Thymus (tissue), 11 donors: ENCODE measurements around the gene DDX46. TPM values are rescaled to one million over a fixed set of nuclear protein-coding genes. Genes with fewer than 3 reads are reported as not detected.

Source experiments
- DNase-seq, 9 donors: peaks; one replicate each; pipeline ENCODE4 v3.0.0-alpha.2; 2013; ENCODE audit warnings: low spot score in 9 of 9, low read depth in 6 of 9, missing footprints in 1 of 9
- H3K27ac ChIP-seq, 2 donors: one replicate each; pipeline ENCODE4 v1.5.1; 2013; ENCODE audit warnings: control low read depth in 1 of 2, low read depth in 1 of 2, low read length in 1 of 2, mild to moderate bottlenecking in 1 of 2, moderate library complexity in 1 of 2
- H3K27me3 ChIP-seq, 2 donors: one replicate each; pipeline ENCODE4 v1.5.1; 2013; ENCODE audit warnings: low read length in 1 of 2; ENCODE audit not compliant: control insufficient read depth in 2 of 2, insufficient read depth in 1 of 2
- H3K36me3 ChIP-seq, 2 donors: one replicate each; pipeline ENCODE4 v1.5.1; 2013; ENCODE audit warnings: low read length in 1 of 2, mild to moderate bottlenecking in 1 of 2, moderate library complexity in 1 of 2; ENCODE audit not compliant: control insufficient read depth in 2 of 2, insufficient read depth in 2 of 2
- H3K4me1 ChIP-seq, 2 donors: one replicate each; pipeline ENCODE4 v1.5.1; 2013; ENCODE audit warnings: low read length in 2 of 2; ENCODE audit not compliant: control insufficient read depth in 2 of 2, insufficient read depth in 2 of 2
- H3K4me3 ChIP-seq, 2 donors: one replicate each; pipeline ENCODE4 v1.5.1; 2013; ENCODE audit warnings: low read length in 2 of 2, control low read depth in 1 of 2, mild to moderate bottlenecking in 1 of 2
- H3K9me3 ChIP-seq, 2 donors: one replicate each; pipeline ENCODE4 v1.5.1; 2013; ENCODE audit warnings: low read length in 1 of 2, mild to moderate bottlenecking in 1 of 2; ENCODE audit not compliant: control insufficient read depth in 2 of 2, insufficient read depth in 1 of 2
- WGBS: extraction: QIAGEN DNeasy Blood & Tissue Kit; methylation state at CpG from one replicate; pipeline ENCODE4 v1.1.7; 2013; 5-methylcytosine and 5-hydroxymethylcytosine counted together
- polyA plus RNA-seq: library from polyadenylated mRNA; stranded (reverse); fragments of 200-250 nt; gene quantifications from one replicate; pipeline ENCODE4 v1.2.3, GENCODE V29; 2013
- total RNA-seq: library from RNA; stranded (reverse); fragments of 120-200 nt; gene quantifications from one replicate; pipeline ENCODE4 v1.2.4, GENCODE V29; 2013
- donor health status: healthy.

Gene DDX46
- total and polyA plus RNA-seq, 2 donors: 27.0 to 30.5 TPM

DNA sequence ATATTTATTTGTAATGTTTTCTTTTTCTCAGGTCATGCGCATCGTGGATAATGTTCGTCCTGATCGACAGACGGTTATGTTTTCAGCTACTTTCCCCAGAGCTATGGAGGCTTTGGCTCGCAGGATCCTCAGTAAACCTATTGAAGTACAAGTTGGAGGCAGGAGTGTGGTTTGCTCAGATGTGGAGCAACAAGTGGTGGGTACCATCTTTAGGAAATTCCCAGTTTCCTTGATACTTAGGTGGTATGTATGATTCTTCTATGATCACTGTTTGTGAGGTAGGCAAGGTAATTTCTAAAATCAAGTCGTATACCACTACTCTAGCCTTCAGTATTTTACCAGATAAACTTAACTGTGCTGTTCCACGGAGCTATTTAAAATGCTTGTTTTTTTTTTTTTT is 36.2 kb downstream of the DDX46 start:
- DNase-seq: no peak
- H3K4me1 ChIP-seq: peaks cover 3 to 4% of the 10 kb centered on the region in 2 donors
- no peak overlapping the region for H3K4me3 ChIP-seq
- H3K9me3 ChIP-seq: no peaks in the 10 kb centered on the region
- WGBS: 98% methylated on average over 8 of the region's 8 CpGs
- no peak overlapping the region for H3K27ac ChIP-seq
- no peaks in the 10 kb centered on the region for H3K27me3 ChIP-seq
- H3K36me3 ChIP-seq: peaks cover 37 to 79% of the 10 kb centered on the region in 2 donors

DNA sequence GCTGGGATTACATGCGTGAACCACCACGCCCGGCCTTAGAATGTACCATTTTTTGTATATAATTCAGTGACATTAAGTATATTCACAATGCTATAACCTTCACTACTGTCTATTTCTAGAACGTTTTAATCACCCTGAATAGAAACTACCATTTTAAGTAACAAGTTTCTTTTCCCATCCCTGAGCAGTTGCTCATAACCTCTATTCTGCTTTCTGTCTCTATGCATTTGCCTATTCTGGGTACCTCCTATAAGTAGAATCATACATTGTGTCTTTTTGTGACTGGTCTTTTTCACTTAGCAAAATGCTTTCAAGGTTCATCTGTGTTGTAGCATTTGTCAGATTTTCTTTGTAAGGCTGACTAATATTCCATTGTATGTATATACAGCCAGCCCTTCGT is 39.9 kb downstream of the DDX46 start:
- Histone ChIP-seq H3K4me3 (no peak overlapping the region), H3K36me3 (peaks cover 50 to 76% of the 10 kb centered on the region in 2 donors), H3K4me1 (no peaks in the 10 kb centered on the region), H3K27ac (no peak overlapping the region), H3K9me3 (no peaks in the 10 kb centered on the region), H3K27me3 (no peaks in the 10 kb centered on the region)
- DNase-seq: no peak
- WGBS: 96% methylated on average over 5 of the region's 5 CpGs

DNA sequence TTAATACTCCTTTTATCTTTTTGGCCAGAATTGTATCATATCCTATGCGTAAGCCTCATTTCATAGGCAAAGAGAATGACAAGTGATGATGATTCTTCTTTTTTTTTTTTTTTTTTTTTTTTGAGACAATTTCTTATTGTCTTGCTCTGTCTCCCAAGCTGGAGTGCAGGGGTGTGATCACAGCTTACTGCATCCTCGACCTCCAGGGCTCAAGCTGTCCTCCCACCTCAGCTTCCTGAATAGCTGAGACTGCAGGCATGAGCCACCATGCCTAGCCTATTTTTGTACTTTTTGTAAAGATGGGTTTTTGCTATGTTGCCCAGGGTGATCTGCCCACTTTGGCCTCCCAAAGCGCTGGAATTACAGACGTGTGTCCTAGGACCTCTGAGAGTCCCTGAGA is 45.2 kb downstream of the DDX46 start:
- no peaks in the 10 kb centered on the region for H3K27me3 ChIP-seq
- peaks cover 36 to 72% of the 10 kb centered on the region in 2 donors for H3K36me3 ChIP-seq
- H3K4me3 ChIP-seq: no peak overlapping the region
- 96% methylated on average over 4 of the region's 4 CpGs for WGBS
- no peaks in the 10 kb centered on the region for H3K4me1 ChIP-seq
- DNase-seq: no peak
- H3K9me3 ChIP-seq: no peaks in the 10 kb centered on the region
- H3K27ac ChIP-seq: no peak overlapping the region

DNA sequence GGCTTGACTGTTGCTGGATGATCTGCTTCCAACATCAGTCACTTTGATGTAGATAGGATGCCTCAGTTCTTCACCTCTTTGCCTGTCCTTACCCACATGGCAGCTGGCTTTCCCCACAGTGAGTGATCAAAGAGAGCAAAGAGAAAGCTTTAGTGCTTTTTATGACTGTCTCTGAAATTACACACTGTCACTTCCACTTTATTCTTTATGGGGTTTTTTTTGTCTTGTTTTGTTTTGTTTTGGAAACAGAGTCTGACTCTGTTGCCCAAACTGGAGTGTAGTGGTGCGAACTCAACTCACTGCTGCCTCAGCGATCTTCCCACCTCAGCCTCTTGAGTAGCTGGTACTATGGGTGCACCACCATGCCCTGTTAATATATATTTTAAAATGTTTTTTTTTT is 54.8 kb downstream of the DDX46 start:
- Histone ChIP-seq H3K27me3 (no peaks in the 10 kb centered on the region), H3K36me3 (peaks cover 30 to 75% of the 10 kb centered on the region in 2 donors), H3K9me3 (no peaks in the 10 kb centered on the region), H3K4me3 (no peak overlapping the region), H3K4me1 (peaks cover 0 to 12% of the 10 kb centered on the region in 2 donors), H3K27ac (peak overlapping the region; percentile 64 to 72)
- DNase-seq: peak; percentile 29 to 87 (median 65)
- WGBS: 36% methylated on average over 2 of the region's 2 CpGs

DNA sequence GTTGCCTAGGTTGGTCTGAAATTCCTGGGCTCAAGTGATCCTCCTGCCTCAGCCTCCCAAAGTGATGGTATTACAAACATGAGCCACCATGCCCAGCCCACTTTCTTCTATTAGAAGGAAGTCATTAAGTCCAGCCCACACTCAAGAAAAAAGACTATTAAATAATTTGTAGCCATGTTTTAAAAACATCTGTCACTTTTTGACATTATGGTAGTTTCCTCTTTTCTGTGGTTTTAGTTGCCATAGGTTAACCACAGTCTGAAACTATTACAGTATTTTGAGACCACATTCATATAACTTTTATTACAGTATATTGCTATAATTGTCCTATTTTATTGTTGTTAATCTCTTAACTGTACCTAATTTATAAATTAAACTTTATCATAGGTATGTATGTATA is 55.2 kb downstream of the DDX46 start:
- Histone ChIP-seq H3K27ac (peak overlapping the region in 1 of 2 donors; percentile 72), H3K4me3 (no peak overlapping the region), H3K4me1 (peaks cover 0 to 12% of the 10 kb centered on the region in 2 donors), H3K36me3 (peaks cover 30 to 75% of the 10 kb centered on the region in 2 donors), H3K9me3 (no peaks in the 10 kb centered on the region), H3K27me3 (no peaks in the 10 kb centered on the region)
- DNase-seq: peak in 1 of 9 donors; percentile 6

DNA sequence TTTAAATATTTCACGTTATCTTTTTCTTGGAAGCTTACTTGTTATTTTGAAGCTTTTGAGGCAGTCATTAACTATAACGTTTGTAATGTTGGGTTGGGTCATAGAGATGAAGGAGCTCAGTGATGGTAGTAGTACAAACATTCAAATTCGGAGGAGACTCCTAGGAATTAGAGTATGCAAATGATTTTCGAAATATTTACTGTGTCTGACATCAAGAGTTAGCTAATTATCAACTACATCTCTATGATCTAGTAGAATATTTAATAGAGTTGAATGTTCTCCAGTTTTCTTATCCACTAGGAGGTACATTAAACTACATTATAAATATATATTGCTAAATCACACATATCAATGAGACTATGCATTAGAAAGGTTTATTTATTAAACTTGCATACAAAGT is 58.4 kb downstream of the DDX46 start:
- peaks cover 0 to 12% of the 10 kb centered on the region in 2 donors for H3K4me1 ChIP-seq
- no peaks in the 10 kb centered on the region for H3K27me3 ChIP-seq
- H3K4me3 ChIP-seq: no peak overlapping the region
- H3K36me3 ChIP-seq: peaks cover 41 to 74% of the 10 kb centered on the region in 2 donors
- no peaks in the 10 kb centered on the region for H3K9me3 ChIP-seq
- no peak for DNase-seq
- H3K27ac ChIP-seq: no peak overlapping the region
- WGBS: 97% methylated on average over 4 of the region's 4 CpGs

DNA sequence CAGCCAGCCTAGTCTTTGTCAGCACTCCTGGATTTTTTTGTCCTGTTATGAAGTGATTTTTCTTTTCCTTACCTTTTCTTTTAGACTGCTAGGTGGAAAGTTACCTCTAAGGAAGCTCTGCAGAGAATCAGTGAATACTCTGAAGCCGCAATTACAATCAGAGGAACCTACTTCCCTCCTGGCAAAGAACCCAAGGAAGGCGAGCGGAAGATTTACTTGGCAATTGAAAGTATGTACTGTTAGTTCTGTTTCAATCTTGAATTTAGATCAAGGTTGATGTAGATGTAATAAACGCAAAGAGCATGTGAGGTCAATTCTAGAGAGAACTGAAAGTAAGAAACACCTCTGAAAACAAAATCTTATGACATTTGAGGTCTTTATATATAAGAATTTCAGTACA is 60.2 kb downstream of the DDX46 start:
- H3K27me3 ChIP-seq: no peaks in the 10 kb centered on the region
- WGBS: 97% methylated on average over 4 of the region's 4 CpGs
- H3K4me3 ChIP-seq: no peak overlapping the region
- H3K36me3 ChIP-seq: peaks cover 45 to 80% of the 10 kb centered on the region in 2 donors
- no peak overlapping the region for H3K27ac ChIP-seq
- no peaks in the 10 kb centered on the region for H3K9me3 ChIP-seq
- DNase-seq: no peak
- peaks cover 0 to under 1% of the 10 kb centered on the region in 2 donors for H3K4me1 ChIP-seq

DNA sequence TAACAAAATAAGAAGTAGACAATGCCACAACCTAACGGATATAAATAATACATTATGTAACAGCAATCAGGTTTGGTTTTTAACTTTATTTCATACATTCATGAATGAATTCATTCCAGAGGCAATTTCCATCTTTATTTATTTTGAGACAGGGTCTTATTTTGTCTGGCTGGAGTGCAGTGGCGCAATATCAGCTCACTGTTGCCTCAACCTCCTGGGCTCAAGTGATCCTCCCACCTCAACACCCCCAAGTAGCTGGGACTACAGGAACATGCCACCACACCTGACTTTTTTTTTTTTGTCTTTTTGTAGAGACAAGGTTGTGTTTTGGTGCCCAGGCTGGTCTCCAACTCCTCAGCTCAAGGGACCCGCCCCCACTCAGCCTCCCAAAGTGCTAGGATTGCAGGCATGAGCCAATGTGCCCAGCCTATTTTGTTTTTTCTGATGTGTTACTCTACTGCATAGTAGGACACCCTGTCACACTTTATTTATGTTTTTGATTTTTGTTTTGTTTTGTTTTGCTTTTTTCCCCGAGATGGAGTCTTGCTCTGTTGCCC is 60.9 kb downstream of the DDX46 start:
- no peak overlapping the region for H3K27ac ChIP-seq
- 97% methylated on average over 4 of the region's 4 CpGs for WGBS

DNA sequence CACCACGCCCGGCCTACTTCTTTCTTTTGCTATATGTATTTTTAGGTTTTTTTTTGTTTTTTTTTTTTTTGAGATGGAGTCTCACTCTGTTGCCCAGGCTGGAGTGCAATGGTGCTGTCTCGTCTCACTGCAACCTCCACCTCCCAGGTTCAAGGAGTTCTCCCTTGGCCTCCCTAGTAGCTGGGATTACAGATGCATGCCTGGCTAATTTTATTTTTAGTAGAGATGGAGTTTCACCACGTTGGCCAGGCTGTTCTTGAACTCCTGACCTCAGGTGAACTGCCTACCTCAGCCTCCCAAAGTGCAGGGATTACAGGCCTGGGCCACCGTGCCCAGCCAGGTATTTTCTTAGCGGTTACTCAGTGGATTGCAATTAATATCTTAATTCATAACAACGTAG is 63.3 kb downstream of the DDX46 start:
- no peaks in the 10 kb centered on the region for H3K4me1 ChIP-seq
- no peaks in the 10 kb centered on the region for H3K9me3 ChIP-seq
- peaks cover 47 to 78% of the 10 kb centered on the region in 2 donors for H3K36me3 ChIP-seq
- no peak overlapping the region for H3K27ac ChIP-seq
- H3K27me3 ChIP-seq: no peaks in the 10 kb centered on the region
- no peak overlapping the region for H3K4me3 ChIP-seq
- 97% methylated on average over 7 of the region's 7 CpGs for WGBS
- DNase-seq: no peak

More for the DNA sequence above, 60.9 kb downstream of the DDX46 start:
- no peak for DNase-seq
- Histone ChIP-seq H3K9me3 (no peaks in the 10 kb centered on the region), H3K4me3 (no peak overlapping the region), H3K27me3 (no peaks in the 10 kb centered on the region), H3K36me3 (peaks cover 49 to 78% of the 10 kb centered on the region in 2 donors), H3K4me1 (no peaks in the 10 kb centered on the region)
